Activated naive CD4-positive, alpha-beta T cell treated with anti-CD3 and anti-CD28 coated beads, Interleukin-2, amount 50 U/mL, for 16 hours (primary cell): Measurements from ENCODE around the gene AKAP12.

Experiments
- DNase-seq: peaks from one replicate; pipeline ENCODE4 v3.0.0-alpha.2; 2020

The AKAP12 gene

DNA sequence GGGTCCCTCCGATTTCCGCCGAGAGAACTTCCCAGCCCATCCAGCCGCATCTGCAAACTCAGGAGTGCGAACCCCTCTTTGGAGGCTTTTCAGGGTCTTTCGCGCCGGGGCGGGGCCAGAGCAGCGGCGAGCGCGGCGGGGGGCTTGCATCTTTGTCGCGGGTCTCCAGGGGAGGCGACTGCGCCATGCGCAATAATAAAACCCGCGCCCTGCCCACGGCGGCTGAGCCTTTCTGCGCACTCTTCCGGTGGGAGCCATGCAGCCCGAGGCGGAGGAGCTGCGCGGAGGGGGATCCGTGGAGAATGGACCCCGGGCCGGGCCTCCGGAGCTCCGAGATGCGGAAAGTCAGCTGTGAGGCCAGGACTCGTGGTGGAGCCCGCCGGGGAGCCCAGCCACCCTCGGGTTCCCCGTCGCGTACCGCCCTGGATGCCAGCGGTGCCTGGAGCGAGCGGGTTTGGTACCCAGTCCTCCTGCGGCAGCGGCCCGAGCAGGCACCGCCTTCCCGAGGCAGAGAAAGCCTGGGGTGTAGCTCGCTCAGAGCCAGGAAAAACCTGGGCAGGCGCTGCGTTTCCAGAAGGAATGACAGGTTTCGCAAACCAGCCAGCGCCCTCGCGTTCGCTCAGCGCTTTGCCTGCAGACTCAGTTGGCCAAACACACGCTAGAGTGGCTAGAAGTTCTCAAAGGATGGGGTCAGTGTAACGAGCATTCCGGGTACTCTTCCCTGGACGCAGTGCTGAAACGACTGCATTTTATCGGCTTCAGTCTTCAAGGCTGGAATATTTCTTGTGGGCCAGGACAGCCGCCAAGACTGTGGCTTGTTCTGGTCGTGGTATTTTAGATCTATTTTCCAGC lies 1.2 kb downstream of the AKAP12 start:
- no peak for DNase-seq

DNA sequence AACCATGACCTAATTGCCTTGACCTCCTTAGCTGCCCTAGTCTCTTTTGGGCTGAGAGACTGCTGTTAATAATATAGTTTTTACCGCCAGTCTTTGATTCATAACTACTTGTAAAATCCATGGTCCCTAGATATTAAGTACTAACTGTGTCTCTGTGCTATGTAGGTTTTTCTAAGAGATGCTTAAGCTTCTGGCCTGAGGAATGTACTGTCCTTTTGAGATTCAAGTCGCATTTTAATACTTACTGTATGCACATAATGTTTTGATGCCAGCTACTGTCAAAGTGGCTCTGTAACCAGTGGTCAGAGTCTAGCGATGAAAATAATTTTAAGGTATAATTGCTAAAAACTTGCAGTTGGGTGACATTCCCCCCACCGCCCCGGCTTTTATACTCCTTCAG lies 2.1 kb downstream of the AKAP12 start:
- no peak for DNase-seq

DNA sequence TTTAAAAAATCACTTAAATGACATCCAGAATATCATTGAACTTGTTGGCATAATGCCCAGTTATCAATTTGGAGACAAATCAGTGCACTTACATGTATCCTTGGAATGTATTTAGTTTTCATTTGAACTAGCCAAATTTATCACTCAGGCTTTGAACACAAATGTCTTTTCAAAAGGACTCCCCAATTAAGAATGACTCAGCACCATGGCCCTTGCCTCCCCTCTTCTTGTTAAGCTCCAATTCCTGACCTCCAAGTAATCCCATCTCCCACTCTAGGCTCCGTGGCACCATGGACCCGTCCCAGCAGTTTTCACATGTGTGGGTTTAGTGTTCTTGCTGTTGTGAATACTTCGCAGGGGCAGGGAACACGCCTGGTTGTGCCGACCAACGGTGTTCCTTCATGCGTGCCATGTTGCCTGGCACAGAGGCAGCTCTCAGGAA lies 2.7 kb downstream of the AKAP12 start:
- DNase-seq, result no peak

DNA sequence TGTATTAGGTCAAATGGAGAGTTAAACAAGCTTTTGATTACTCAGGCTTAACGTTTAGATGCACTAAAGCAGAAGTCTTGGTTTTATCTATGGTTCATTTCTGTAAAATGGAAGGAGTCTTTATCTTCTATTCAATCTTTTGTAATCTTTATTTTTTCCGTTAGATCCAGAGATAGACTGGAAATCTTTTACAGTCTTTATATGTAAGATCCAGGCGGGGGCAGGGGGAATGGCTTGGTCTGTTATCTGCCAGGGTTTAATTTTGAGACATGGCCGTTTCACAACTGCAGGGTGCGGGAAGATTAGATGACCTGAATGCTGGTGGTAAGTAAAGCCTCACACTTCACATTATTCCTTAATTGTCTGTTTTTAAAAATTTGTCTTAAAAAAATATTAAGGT lies 3.7 kb downstream of the AKAP12 start:
- no peak for DNase-seq

DNA sequence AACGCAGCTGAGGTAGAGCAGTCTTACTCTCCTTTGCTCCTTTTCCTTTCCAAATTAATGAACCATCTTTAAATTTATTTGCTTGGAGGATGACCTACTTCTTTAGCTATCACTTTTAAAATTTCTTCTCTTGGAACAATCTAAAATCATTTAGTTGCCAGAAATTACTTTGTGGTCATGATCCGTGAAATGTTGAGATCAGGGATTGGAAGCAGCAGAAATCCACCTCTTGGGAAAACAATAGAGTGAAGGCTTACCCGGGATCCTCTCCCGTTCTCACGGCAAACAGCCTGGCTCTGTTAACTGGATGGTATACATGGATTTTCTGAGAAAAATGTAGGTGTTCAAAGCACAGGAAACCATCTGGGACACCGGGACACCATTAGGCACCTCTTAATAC lies 7.7 kb downstream of the AKAP12 start:
- no peak for DNase-seq

DNA sequence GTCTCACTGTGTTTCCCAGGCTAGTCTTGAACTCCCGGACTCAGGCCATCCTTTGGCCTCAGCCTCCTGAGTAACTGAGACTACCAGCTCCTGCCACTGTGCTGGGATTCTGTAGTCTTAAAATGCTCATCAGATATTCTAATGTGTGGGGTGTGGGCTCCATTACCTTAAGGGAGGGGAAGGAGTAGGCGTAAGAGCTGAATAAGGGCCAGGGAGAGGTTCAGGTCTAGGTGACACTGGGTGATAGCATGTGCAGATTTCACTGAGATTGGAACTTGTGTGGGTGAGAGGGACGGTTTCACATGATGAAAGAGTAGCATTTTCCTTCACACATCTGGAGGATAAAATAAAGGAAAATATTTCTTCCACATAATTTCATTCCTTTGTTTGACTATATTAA lies 8.5 kb downstream of the AKAP12 start:
- DNase-seq, result no peak

DNA sequence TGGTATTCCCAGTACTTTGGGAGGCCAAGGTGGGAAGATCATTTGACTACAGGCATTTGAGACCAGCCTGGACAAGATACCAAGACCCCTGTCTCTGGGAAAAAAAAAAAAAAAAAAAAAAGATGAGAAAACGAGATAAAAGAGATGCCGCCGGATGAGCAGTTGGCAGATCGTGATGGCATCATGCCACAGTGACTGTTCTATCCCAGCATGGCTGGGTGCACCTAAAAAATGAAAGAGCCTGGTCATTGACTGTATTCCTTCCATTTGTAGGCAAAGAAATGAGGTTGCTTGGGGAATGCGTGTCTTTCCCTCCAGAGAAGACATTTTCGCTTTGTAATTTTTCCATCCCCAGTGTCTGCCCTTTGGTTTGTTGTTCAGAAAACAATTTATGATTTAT lies 12.9 kb downstream of the AKAP12 start:
- DNase-seq, result no peak

DNA sequence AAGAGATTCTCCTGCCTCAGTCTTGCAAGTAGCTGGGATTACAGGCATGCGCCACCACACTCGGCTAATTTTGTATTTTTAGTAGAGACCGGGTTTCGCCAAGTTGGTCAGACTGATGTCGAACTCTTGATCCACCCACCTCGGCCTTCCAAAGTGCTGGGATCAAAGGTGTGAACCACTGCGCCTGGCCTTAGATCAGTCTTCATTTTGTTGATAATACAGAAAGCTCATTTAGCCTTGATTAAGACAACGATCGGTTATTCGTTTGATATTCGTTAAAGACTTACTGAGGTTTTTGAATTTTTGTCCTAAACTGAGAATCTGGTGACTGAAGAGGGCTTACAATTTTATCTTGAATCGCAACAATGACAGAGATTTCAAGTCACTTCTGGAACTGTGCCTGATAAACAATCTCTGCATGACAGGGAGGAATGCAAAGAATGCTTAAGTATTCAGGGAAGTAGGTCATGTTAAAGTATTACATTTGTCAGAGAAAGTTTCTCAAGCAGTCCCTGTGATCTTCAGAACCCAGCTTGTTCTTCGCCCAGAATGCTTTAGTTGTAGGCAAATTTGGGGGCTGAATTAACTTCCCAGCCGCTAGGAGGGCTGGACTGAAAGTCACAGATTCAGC lies 14.8 kb downstream of the AKAP12 start:
- DNase-seq, result no peak

DNA sequence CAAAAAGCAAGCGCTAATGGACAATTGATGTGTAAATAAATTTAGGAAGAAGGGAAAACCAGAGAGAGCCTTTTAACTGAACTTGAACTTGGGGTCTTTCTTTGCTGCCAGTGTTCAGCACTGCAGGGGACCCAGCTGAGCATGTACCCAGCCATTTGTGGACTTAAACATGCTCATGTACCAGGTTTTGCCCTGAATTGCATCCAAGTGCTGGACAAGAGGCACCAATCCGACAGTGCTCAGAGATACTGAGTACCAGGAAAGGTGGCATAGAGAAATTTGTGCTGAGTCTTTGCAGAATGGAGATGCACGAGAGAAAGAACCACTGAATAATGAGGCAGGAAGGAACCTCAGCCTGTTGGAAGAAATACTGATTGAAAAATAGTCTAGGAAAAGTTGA lies 16.0 kb downstream of the AKAP12 start:
- DNase-seq, result no peak

DNA sequence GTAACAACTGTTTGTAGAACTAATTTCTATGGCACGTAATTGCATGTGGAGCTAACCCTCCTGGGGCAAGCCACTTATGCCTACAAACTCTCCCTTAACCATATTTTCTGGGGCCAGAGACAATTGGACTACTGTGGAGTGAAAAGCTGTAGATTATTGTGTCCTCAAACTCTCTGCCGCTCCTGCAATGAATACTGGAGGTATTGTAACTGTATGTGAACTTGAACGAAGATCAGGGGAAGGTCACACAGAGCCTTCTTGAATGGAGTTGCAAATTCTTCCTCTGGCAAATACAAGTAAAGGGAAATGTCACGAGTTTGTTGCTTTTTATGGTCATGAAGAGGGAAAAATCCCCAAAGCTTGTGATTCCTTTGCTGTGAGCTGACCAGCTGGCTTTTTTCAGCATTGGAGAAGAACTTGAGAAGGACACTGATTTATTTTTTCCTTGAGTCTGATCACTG lies 18.2 kb downstream of the AKAP12 start:
- DNase-seq, result no peak

DNA sequence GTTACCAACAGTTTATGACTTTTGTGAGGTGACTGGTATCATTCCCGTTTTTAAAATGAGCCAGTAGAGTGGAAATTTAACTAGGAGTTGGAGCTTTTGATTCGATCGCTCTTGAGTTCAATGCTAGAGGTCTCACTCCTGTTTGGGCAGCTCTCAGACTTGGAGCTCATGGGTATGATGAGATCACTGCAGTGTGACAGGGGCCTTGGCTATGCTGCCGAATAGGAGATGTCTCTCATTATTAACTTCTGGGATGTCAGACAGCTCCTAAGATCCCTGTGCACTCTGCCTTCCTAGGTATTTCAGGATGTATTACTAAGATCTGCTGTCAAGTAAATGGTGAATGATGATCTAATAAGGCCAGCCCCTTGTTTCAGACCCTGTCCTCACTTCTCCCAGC lies 20.4 kb downstream of the AKAP12 start:
- DNase-seq, result no peak

DNA sequence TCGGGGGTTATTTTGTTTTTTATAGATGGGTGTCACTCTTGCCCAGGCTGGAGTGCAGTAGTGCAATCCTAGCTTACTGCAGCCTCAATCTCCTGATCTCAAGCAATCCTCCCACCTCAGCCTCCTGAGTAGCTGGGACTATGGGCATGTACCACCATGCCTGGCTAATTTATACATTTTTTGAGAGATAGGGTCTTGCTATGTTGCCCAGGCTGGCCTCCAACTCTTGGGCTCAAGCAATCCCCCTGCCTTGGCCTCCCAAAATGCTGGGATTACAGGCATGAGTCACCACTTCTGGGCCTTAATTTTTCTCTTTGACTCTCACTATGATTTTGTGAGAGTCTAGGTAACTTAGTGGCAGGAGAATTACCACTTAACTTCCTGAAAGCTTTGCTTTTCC lies 23.3 kb downstream of the AKAP12 start:
- no peak for DNase-seq

DNA sequence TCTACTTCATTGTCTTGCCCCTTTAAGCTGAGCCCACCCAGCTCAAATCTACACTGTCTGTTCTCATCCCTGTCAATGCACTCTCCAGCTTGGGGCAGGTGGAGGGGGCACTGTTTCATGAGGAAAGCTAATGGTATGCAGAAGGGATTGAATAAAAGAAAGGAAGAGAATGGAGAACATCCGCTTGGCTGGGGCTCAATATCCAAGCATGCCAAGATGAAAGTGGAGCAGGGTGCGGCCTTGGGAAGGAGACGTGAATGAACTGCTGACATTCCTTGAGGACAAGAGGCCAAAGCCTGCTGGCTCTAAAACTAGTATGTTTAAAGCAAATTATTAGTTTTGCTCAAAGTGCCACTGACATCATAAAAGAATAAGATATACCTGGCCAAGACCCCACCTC lies 24.2 kb downstream of the AKAP12 start:
- no peak for DNase-seq

DNA sequence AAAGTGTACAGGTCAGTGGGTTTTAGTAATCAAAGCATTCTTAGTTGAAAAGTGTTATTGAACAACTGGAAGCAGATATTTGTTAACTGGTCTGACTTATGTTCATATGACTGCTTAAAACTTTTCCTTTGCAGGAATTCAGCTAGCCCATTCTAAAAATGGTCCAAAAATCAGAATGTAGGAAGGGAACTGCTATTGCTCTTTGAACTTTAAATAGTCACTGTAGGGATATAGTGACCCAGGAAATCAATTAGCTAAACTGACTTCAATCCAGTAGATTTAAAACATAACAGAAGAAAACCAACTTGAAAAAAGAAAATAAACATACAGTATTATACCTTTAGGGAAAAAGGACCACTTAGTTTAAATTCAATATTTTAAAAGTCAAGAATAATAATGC lies 25.5 kb downstream of the AKAP12 start:
- no peak for DNase-seq

DNA sequence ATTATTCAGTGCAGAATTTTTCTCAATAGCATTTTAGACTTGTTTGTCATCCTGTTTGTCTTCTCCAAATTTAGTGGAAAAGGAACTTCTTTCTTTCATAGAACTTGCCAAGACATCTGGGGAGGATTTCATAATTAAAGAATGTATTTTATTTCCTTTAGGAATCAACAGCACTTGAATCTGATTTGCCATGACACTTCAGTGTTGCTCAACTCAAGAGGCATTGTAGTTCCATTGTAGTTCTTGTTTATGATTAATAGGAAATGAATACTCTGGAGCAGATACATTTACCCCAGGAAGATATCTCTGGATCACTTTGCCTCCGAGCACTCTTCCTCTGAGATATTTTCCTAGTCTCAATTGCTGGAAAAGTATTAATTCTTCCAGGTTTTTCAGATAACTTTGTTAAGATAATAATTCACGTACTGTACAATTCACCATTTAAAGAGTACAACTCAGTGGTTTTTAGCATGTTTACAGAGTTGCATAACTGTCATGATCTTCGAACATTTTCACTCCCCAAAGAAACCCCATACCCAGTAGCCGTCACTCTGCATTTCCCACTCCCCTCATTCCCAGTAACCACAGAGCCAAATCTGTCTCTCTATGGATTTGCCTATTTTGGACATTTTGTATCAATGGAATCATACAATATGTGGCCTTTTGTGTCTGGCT lies 29.7 kb downstream of the AKAP12 start:
- DNase-seq, result no peak

DNA sequence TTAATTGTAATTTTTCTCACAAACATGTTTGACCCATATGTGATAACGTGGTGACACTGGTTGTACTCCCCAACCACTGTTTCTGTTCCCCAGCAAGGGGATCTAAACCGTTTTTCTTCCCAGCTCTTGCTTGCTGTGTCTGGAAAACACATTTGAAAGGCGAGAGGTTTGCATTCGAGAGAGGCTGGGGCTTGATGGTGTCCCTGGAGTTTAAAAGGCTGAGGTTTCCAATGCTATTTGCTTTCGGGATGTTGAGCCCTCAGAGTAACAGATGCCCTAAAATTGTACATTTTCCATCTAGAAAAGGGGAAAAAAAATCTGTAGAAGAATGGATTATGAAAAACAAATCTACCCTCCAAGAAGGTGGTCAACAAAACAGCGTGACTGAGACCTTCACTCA lies 35.4 kb downstream of the AKAP12 start:
- DNase-seq, result no peak

DNA sequence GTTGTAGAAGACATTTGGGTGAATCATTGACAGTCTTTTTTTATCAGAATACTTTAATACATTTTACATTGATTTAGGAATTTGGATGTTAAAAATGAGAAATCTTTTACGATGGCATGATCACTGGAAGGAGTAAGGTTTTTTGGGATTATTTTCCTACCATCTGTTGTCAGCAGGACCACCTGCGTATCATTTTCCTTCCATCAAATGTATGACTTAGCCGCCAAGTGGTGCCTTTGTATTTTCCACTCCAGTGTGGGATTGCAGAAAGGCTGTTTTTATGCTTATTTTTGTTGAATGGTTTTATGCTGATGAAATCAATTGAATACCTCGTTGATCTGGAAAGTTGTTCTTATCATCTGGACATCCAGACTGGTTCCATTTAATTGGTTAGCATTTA lies 35.8 kb downstream of the AKAP12 start:
- no peak for DNase-seq

DNA sequence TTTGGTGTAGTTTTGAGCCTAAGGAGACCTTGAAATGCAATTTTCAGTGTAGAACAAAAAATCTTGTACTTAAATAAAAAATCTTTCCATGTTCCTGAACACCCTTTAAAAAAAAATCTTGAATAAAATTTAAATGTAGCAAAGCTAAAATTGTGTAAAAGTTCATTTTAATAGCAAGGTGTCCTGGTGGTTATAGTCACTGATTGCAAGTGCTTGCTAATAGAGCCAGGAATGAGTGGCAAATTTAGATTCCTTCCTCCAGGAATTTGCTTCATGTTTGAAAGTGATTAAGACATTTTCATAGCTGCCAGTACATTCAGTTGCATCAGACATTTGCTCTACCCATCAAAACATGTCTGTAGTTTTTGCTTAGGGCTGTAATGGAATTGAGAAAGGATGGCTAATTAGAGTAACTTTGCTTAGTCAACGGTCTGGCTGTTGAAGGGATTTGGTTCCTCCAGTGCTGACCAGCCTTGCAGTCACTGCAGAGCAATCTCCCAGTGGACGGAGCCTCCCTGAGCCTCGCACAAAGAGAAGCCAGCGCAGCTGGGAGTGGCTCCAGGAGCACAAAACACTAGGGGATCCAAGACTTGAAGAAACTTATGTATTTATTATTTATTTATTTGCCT lies 36.5 kb downstream of the AKAP12 start:
- no peak for DNase-seq

DNA sequence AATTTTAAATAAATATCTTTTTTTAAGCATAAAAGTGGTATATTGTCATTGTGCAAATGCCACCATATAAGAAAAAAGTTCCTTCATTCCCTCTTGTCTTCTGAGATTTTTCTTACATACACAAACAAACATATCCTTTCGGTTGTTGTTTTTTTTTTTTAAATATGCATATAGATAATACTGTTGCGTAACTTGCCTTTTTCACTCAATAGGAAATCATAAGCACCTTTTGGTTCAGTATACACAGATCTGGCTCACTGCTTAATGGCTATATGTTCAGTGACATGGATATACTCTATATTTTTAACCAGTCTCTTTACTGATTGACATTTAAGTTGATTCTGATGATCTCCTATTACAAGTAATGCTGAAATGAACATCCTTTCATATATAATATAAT lies 40.1 kb downstream of the AKAP12 start:
- no peak for DNase-seq

DNA sequence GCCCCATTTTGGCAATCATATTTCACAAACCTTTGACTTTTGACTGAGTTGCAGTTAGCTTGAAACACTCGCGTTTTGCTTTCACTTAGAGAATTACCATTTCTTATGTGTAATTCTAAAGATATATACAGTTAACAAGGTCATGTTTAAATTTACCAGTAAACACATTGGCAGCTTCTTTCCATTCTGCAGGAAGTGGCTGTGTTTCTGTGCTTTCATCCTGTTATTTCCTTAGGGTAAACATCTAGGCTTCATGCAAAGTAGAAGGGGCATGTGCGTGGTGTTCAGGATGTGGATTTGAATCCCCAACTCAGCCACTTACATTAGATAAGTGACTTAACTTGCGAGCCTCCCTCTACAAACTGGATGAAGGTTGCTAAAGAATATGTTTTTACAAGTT lies 41.1 kb downstream of the AKAP12 start:
- no peak for DNase-seq

DNA sequence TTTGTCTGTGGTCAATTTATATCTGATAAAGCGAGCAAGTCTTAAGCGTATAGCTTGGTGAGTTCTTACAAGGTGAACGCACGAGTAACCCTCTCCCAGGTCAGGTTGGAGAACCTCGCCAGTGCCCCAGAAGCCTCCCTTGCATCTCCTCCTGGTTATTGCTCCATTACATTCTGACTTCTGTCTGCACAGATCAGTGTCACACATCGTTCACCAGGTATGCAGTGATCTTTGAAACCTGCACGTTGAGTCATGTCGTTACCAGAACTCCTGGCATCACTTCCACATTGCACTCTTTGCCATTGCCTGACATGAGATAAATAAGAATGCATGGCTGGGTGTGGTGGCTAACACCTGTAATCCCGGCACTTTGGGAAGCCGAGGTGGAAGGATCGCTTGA lies 44.2 kb downstream of the AKAP12 start:
- no peak for DNase-seq

DNA sequence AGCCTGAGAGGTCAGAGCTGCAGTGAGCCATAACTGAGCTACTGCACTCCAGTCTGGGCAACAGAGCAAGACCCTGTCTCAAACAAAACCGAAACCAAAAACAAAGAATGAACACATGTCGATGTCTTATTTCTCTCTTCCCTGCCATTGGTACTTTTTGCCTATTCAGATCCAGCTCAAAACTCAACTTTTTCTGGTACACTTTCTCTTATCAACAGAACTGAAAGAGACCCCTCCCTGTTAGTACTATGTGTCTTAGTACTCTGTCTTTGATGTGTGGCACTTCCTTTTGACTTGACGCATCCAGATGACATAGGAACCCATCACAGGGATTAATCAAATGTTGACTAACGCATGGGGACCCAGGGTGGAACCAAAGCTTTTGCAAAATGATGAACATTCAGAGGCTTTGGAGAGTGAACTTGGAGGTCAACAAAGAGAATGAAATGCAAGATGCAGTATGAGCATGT lies 44.8 kb downstream of the AKAP12 start:
- DNase-seq, result no peak

DNA sequence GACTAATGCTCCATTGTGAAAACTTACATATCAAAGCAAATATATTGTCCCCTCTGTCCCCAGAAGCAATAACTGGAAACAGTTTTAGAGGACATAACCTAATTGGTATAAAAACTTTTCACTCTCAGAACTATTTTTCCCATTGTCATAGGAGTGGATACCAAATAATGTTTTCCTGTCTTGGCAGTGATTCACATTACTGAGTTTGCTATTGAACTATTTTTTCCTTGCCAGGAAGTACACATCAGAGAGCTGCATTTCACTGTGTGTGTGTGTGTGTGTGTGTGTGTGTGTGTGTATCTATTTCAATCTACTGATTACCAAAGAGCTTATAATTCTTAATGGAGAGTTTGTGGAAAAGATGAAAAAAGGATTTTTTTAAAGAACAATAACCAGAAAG lies 45.4 kb downstream of the AKAP12 start:
- DNase-seq, result no peak

DNA sequence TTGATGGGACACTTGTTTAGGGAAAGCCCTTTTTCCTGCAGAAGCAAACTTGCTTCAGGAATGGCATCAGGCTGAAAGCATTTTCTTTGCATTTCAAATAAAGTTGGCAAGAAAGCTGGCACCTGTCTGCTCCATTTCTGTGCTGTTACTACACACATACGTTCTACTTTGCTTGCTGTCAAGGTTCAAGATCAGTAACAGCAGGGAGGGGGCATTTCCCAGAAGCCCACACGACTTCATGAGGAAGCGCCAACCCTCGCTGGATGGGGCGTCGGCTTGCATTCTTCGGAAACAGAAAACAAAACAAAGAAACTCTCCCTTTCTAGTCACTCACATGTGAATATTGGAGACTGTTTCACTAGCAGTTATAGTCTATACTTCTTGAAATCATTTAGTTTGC lies 46.4 kb downstream of the AKAP12 start:
- no peak for DNase-seq
